GM12878 (cell line): ENCODE data around the gene MYO18B.

Experiments used
- BACH1 ChIP-seq: fragments of 450-650 bp; IDR thresholded peaks from 2 replicates; pipeline ENCODE4 v1.6.1; 2017; ENCODE audit warnings: mild to moderate bottlenecking, borderline replicate concordance
- CHD2 ChIP-seq: IDR thresholded peaks from 2 replicates; pipeline ENCODE4 v1.6.1; 2011; ENCODE audit warnings: low read depth, low read length, improper control_type of control experiment, borderline replicate concordance
- CHD4 ChIP-seq: fragments of 200-600 bp; sonication (generic); IDR thresholded peaks from 2 replicates; pipeline ENCODE4 v1.6.1; 2016; ENCODE audit warnings: mild to moderate bottlenecking
- RELA ChIP-seq: fragments of 450-650 bp; IDR thresholded peaks from 2 replicates; pipeline ENCODE4 v1.8.0; 2014; ENCODE audit warnings: borderline replicate concordance; ENCODE audit not compliant: partially characterized antibody
- SUZ12 ChIP-seq: fragments of 200-600 bp; sonication (generic); IDR thresholded peaks from one replicate; pipeline ENCODE4 v1.6.1; 2018; ENCODE audit warnings: antibody characterized with exemption, mild to moderate bottlenecking; ENCODE audit not compliant: unreplicated experiment
- TCF12 ChIP-seq: IDR thresholded peaks from 2 replicates; pipeline ENCODE4 v1.6.1; 2011; ENCODE audit warnings: low read depth, mild to moderate bottlenecking, low read length
- ZNF622 ChIP-seq: fragments of 450-650 bp; IDR thresholded peaks from 2 replicates; pipeline ENCODE4 v1.6.1; 2017; ENCODE audit warnings: mild to moderate bottlenecking, inconsistent platforms
- TF ChIP-seq, protein P1 (sequence below), 3 experiments: IDR thresholded peaks in 2 of 3; conservative IDR thresholded peaks in 1 of 3; 2 replicates each; pipeline ENCODE4 v1.5.1; 2011; ENCODE audit warnings: low read depth in 3 of 3, low read length in 3 of 3, mild to moderate bottlenecking in 3 of 3, control low read depth in 2 of 3, moderate library complexity in 2 of 3, inconsistent platforms in 1 of 3, mixed read lengths in 1 of 3; ENCODE audit not compliant: control insufficient read depth in 2 of 3, insufficient read depth in 1 of 3; ENCODE audit errors: extremely low read depth in 1 of 3
- TF ChIP-seq, protein P2 (sequence below): IDR thresholded peaks from 2 replicates; pipeline ENCODE4 v1.6.1; 2011; ENCODE audit warnings: mild to moderate bottlenecking, low read depth, low read length, moderate library complexity; ENCODE audit not compliant: insufficient replicate concordance

DNA sequence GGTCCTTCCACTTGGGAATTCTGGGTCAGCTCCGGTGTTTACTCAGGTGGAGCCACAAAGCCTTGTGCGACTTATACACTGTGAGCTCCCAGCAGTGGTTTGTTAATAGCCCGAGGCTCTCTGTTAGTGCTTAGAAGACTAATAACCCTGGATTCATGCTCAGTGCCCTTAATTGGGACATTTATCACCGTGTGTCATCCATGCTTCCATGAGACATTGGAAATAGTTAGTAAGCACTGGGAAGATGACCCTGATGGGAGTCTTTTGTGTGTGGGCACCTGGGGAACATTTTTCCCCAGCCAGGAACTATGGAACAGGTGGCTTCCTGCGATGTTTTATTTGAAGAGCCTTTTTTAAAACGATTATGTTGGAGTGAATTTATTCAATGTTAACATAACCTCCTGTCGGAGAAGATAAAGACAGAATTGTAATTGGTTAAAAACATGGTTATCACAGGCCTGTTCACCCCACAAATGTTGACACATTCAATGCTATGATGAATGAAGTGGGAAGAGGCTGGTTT is 188.9 kb downstream of the MYO18B start:
- no peak for TF ChIP-seq SUZ12
- no peak for TF ChIP-seq ZNF622
- no peak for TF ChIP-seq RELA
- TF ChIP-seq, protein P1, sequence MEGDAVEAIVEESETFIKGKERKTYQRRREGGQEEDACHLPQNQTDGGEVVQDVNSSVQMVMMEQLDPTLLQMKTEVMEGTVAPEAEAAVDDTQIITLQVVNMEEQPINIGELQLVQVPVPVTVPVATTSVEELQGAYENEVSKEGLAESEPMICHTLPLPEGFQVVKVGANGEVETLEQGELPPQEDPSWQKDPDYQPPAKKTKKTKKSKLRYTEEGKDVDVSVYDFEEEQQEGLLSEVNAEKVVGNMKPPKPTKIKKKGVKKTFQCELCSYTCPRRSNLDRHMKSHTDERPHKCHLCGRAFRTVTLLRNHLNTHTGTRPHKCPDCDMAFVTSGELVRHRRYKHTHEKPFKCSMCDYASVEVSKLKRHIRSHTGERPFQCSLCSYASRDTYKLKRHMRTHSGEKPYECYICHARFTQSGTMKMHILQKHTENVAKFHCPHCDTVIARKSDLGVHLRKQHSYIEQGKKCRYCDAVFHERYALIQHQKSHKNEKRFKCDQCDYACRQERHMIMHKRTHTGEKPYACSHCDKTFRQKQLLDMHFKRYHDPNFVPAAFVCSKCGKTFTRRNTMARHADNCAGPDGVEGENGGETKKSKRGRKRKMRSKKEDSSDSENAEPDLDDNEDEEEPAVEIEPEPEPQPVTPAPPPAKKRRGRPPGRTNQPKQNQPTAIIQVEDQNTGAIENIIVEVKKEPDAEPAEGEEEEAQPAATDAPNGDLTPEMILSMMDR (IDR thresholded peaks at IDR 0.05 in 2 of 3, conservative IDR thresholded peaks at IDR 0.05 in 1 of 3; ENCODE audit: control insufficient read depth in 2 of 3, extremely low read depth in 1 of 3, insufficient read depth in 1 of 3, low read depth in 3 of 3, low read length in 3 of 3): no peak
- TF ChIP-seq, protein P2, sequence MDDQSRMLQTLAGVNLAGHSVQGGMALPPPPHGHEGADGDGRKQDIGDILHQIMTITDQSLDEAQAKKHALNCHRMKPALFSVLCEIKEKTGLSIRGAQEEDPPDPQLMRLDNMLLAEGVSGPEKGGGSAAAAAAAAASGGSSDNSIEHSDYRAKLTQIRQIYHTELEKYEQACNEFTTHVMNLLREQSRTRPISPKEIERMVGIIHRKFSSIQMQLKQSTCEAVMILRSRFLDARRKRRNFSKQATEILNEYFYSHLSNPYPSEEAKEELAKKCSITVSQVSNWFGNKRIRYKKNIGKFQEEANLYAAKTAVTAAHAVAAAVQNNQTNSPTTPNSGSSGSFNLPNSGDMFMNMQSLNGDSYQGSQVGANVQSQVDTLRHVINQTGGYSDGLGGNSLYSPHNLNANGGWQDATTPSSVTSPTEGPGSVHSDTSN: no peak
- TF ChIP-seq BACH1: no peak
- TF ChIP-seq CHD4: no peak
- TF ChIP-seq CHD2: no peak
- TF ChIP-seq TCF12: no peak
